MM.1S (cell line): ENCODE measurements around the gene LZTFL1.

Experiments used
- CTCF ChIP-seq: fragments of 300-600 bp; sonication (generic); IDR thresholded peaks from 2 replicates; pipeline ENCODE4 v1.5.1; 2016; ENCODE audit warnings: antibody characterized with exemption, low read length, mixed read lengths
- EZH2phosphoT487 ChIP-seq: fragments of 300-600 bp; sonication (generic); IDR thresholded peaks from 2 replicates; pipeline ENCODE4 v1.6.1; 2018; ENCODE audit warnings: antibody characterized with exemption, low read length

GRCh38 chr3:45826321-45826720, 15.6 kb downstream of the LZTFL1 start:
- TF ChIP-seq CTCF = no peak
- TF ChIP-seq EZH2phosphoT487 = no peak
